HepG2 (cell line): ENCODE results near the gene AREL1. TPM values are rescaled to one million over a fixed set of nuclear protein-coding genes. Genes with fewer than 3 reads are reported as not detected.

ENCODE experiments used
- ARID5B ChIP-seq: IDR thresholded peaks from 2 replicates; pipeline ENCODE4 v1.4.0; 2020; ENCODE audit warnings: mild to moderate bottlenecking, missing genetic modification reagents
- CREBL2 ChIP-seq: sonication (generic); formaldehyde crosslinking; IDR thresholded peaks from 2 replicates; pipeline ENCODE4 v1.8.1; 2023; ENCODE audit warnings: missing genetic modification reagents, mild to moderate bottlenecking, borderline replicate concordance
- FLYWCH1 ChIP-seq: sonication (generic); formaldehyde crosslinking; IDR thresholded peaks from 2 replicates; pipeline ENCODE4 v1.8.1; 2023; ENCODE audit warnings: mild to moderate bottlenecking, missing genetic modification reagents
- KMT2B ChIP-seq: IDR thresholded peaks from 2 replicates; pipeline ENCODE4 v1.6.1; 2016; ENCODE audit warnings: missing genetic modification reagents, missing compliant biosample characterization
- SIX4 ChIP-seq: sonication (generic); formaldehyde crosslinking; IDR thresholded peaks from 2 replicates; pipeline ENCODE4 v1.4.0; 2020; ENCODE audit warnings: missing genetic modification reagents
- SNAI1 ChIP-seq: sonication (generic); formaldehyde crosslinking; IDR thresholded peaks from 2 replicates; pipeline ENCODE4 v1.5.0; 2020; ENCODE audit warnings: mild to moderate bottlenecking, missing genetic modification reagents, borderline replicate concordance
- TEAD2 ChIP-seq: sonication (generic); formaldehyde crosslinking; IDR thresholded peaks from 2 replicates; pipeline ENCODE4 v1.9.0; 2021; ENCODE audit warnings: missing genetic modification reagents
- TGIF2 ChIP-seq: IDR thresholded peaks from 2 replicates; pipeline ENCODE4 v1.6.1; 2016; ENCODE audit warnings: control low read depth, missing compliant biosample characterization
- ZBTB38 ChIP-seq: sonication (generic); formaldehyde crosslinking; IDR thresholded peaks from 2 replicates; pipeline ENCODE4 v1.5.1; 2020; ENCODE audit warnings: mild to moderate bottlenecking, missing genetic modification reagents
- ZNF34 ChIP-seq: sonication (generic); formaldehyde crosslinking; IDR thresholded peaks from 2 replicates; pipeline ENCODE4 v1.4.0; 2020; ENCODE audit warnings: mild to moderate bottlenecking, missing genetic modification reagents, borderline replicate concordance
- ZNF609 ChIP-seq: sonication (generic); formaldehyde crosslinking; IDR thresholded peaks from 2 replicates; pipeline ENCODE4 v1.4.0; 2020; ENCODE audit warnings: mild to moderate bottlenecking, missing genetic modification reagents, borderline replicate concordance
- ZUFSP ChIP-seq: sonication (generic); formaldehyde crosslinking; IDR thresholded peaks from 2 replicates; pipeline ENCODE4 v1.9.0; 2021; ENCODE audit warnings: missing genetic modification reagents, mild to moderate bottlenecking, borderline replicate concordance
- polyA plus RNA-seq, 8 experiments: library from polyadenylated mRNA; depleted of rRNA in 3 of 8; stranded (reverse) in 7 of 8; unstranded in 1 of 8; fragments of >200 nt; fragmentation: Illumina TruSeq in 4 of 8; extraction: Trizol in 4 of 8; gene quantifications; 2 replicates each; pipeline versions ENCODE4 v1.2.1 to v1.2.3, GENCODE V29; 2011 to 2016; ENCODE audit warnings: low read depth in 4 of 8, missing spikeins in 1 of 8, mixed read lengths in 1 of 8; ENCODE audit not compliant: insufficient read depth in 1 of 8
- total RNA-seq, 5 experiments: library from RNA; depleted of rRNA; stranded (reverse); fragments of >200 nt; fragmentation: Illumina TruSeq; extraction: Trizol; gene quantifications; 2 replicates each; pipeline ENCODE4 v1.2.3, GENCODE V29; 2016; ENCODE audit warnings: low read depth in 1 of 5

AREL1 gene
- total and polyA plus RNA-seq, 2 of the 13 experiments (the other 11 are each of a cell fraction or from before 2014, with no cell fraction given) = 21.3 to 25.4 TPM

GRCh38 chr14:74611650-74612349 is 101.1 kb downstream of the AREL1 start, which contains the start of gene LTBP2 (continued):
- TF ChIP-seq ZNF609 (CRISPR knock-in tag) = no peak
- no peak for TF ChIP-seq TGIF2
- no peak for TF ChIP-seq ZBTB38 (CRISPR knock-in tag)
- TF ChIP-seq ZUFSP (CRISPR knock-in tag) = no peak
- TF ChIP-seq SNAI1 (CRISPR knock-in tag) = no peak
- no peak for TF ChIP-seq CREBL2 (CRISPR knock-in tag)
- TF ChIP-seq ARID5B (CRISPR knock-in tag) = no peak
- no peak for TF ChIP-seq KMT2B (CRISPR knock-in tag)
- TF ChIP-seq FLYWCH1 (CRISPR knock-in tag) = no peak
- no peak for TF ChIP-seq SIX4 (CRISPR knock-in tag)
- no peak for TF ChIP-seq TEAD2 (CRISPR knock-in tag)
- TF ChIP-seq ZNF34 (CRISPR knock-in tag) = no peak
